Natural killer cell treated with Interleukin-12 subunit alpha and Interleukin-12 subunit beta and Interleukin-15 and Interleukin-18, amount 100 ng/mL, for 72 hours (primary cell): ENCODE results near the gene CD6. TPM values are rescaled to one million over a fixed set of nuclear protein-coding genes. Genes with fewer than 3 reads are reported as not detected.
A peak's percentile ranks its signal among the peaks of the same experiment; 100 is the strongest.
"Not testable (repeated sequence)": the region's sequence is repeated elsewhere in the genome, so short reads cannot be mapped to it uniquely, and the experiment has no call there.

Experiments
- ATAC-seq, 2 donors: fragments of 150-1000 bp; cut with Tn5 transposase in 1 of 2; sonication (Bioruptor Pico), chemical (Tn5 transposase) in 1 of 2; 2 replicates each; pipeline ENCODE4 v1.10.0; 2021
- DNase-seq: peaks from one replicate; pipeline ENCODE4 v3.0.0; 2022; ENCODE audit warnings: low spot score
- H3K27ac Mint-ChIP-seq, 2 donors: 1 replicate in 1 of 2; 2 replicates in 1 of 2; pipeline ENCODE4 v1.8.0; 2022; ENCODE audit warnings: mixed read lengths in 2 of 2, mild to moderate bottlenecking in 1 of 2, moderate library complexity in 1 of 2
- H3K27me3 Mint-ChIP-seq, 2 donors: 1 replicate in 1 of 2; 2 replicates in 1 of 2; pipeline ENCODE4 v1.8.0; 2022; ENCODE audit warnings: mixed read lengths in 2 of 2
- H3K36me3 Mint-ChIP-seq: one replicate; pipeline ENCODE4 v1.8.0; 2022; ENCODE audit warnings: mixed read lengths
- H3K4me1 Mint-ChIP-seq, 2 donors: 1 replicate in 1 of 2; 2 replicates in 1 of 2; pipeline ENCODE4 v1.8.0; 2022; ENCODE audit warnings: low read depth in 2 of 2, mixed read lengths in 2 of 2, mild to moderate bottlenecking in 1 of 2
- H3K4me3 Mint-ChIP-seq: one replicate; pipeline ENCODE4 v1.8.0; 2022; ENCODE audit warnings: mixed read lengths
- H3K9me3 Mint-ChIP-seq: 2 replicates; pipeline ENCODE4 v1.8.0; 2022; ENCODE audit warnings: mixed read lengths
- total RNA-seq, 2 donors: library from RNA; stranded (reverse); gene quantifications; one replicate each; pipeline ENCODE4 v1.2.3, GENCODE V29; 2022

Gene CD6
- total RNA-seq, 2 donors from 2014 or later: 5.9 to 44.0 TPM

- peaks cover 38 to 40% of the 10 kb centered on the region in 2 donors for H3K4me1 Mint-ChIP-seq
- ATAC-seq (peak in 1 of 2 donors; percentile 39), DNase-seq (no peak)
These were observed 926 bp downstream of the CD6 start for GRCh38 chr11:60972182-60973030.

GRCh38 chr11:60973699-60974098, 2.2 kb downstream of the CD6 start:
- ATAC-seq: no peak
- no peak for DNase-seq
- H3K4me3 Mint-ChIP-seq: peak overlapping the region; percentile 84
- peaks cover 46 to 51% of the 10 kb centered on the region in 2 donors for H3K4me1 Mint-ChIP-seq
- H3K27ac Mint-ChIP-seq: peak overlapping the region; percentile 39 to 54
- H3K27me3 Mint-ChIP-seq: peaks cover 5 to 7% of the 10 kb centered on the region in 2 donors
- H3K9me3 Mint-ChIP-seq: no peaks in the 10 kb centered on the region
- no peaks in the 10 kb centered on the region for H3K36me3 Mint-ChIP-seq

More at GRCh38 chr11:60972182-60973030, 926 bp downstream of the CD6 start:
- Mint-ChIP-seq H3K4me3 (peak overlapping the region; percentile 84), H3K9me3 (no peaks in the 10 kb centered on the region), H3K27ac (peak overlapping the region; percentile 39 to 54), H3K36me3 (no peaks in the 10 kb centered on the region), H3K27me3 (peaks cover 10% of the 10 kb centered on the region in 2 donors)

- Mint-ChIP-seq H3K27ac (peak overlapping the region; percentile 39 to 54), H3K4me1 (peaks cover 52 to 57% of the 10 kb centered on the region in 2 donors), H3K4me3 (peak overlapping the region; percentile 84)
- DNase-seq, H3K27me3 Mint-ChIP-seq, H3K9me3 Mint-ChIP-seq, ATAC-seq, H3K36me3 Mint-ChIP-seq: not testable (repeated sequence)
These were observed 2.8 kb downstream of the CD6 start for GRCh38 chr11:60974316-60974715.

GRCh38 chr11:60974726-60975125, 3.2 kb downstream of the CD6 start:
- Mint-ChIP-seq H3K9me3 (no peaks in the 10 kb centered on the region), H3K27ac (peak overlapping the region; percentile 39 to 54), H3K4me1 (peaks cover 52 to 57% of the 10 kb centered on the region in 2 donors), H3K27me3 (peaks cover 0 to 2% of the 10 kb centered on the region in 2 donors), H3K36me3 (no peaks in the 10 kb centered on the region), H3K4me3 (peak overlapping the region; percentile 84)
- ATAC-seq (no peak), DNase-seq (no peak)

- H3K27me3 Mint-ChIP-seq: no peaks in the 10 kb centered on the region
- H3K4me1 Mint-ChIP-seq: peaks cover 34 to 40% of the 10 kb centered on the region in 2 donors
- no peaks in the 10 kb centered on the region for H3K36me3 Mint-ChIP-seq
- H3K27ac Mint-ChIP-seq: peak overlapping the region; percentile 76 to 87
- no peaks in the 10 kb centered on the region for H3K9me3 Mint-ChIP-seq
- DNase-seq: no peak
- peak overlapping the region; percentile 72 for H3K4me3 Mint-ChIP-seq
- ATAC-seq: no peak
These were observed 5.7 kb downstream of the CD6 start for GRCh38 chr11:60977224-60977623.

GRCh38 chr11:60977836-60978235, 6.4 kb downstream of the CD6 start:
- Mint-ChIP-seq H3K36me3 (no peaks in the 10 kb centered on the region), H3K27ac (peak overlapping the region; percentile 76 to 87), H3K4me3 (peak overlapping the region; percentile 72), H3K4me1 (peaks cover 29 to 40% of the 10 kb centered on the region in 2 donors), H3K27me3 (no peaks in the 10 kb centered on the region), H3K9me3 (no peaks in the 10 kb centered on the region)
- DNase-seq (no peak), ATAC-seq (no peak)

- Mint-ChIP-seq H3K36me3 (no peaks in the 10 kb centered on the region), H3K4me1 (peaks cover 25 to 42% of the 10 kb centered on the region in 2 donors), H3K4me3 (peak overlapping the region; percentile 72), H3K27ac (peak overlapping the region; percentile 76 to 82), H3K9me3 (no peaks in the 10 kb centered on the region), H3K27me3 (no peaks in the 10 kb centered on the region)
- peak; percentile 91 to 95 for ATAC-seq
- DNase-seq: peak; percentile 82
These were observed 7.3 kb downstream of the CD6 start for GRCh38 chr11:60978546-60979380.

GRCh38 chr11:60981515-60981914, 10.0 kb downstream of the CD6 start:
- Mint-ChIP-seq H3K27me3 (no peaks in the 10 kb centered on the region), H3K4me3 (no peak overlapping the region), H3K4me1 (peaks cover 30 to 50% of the 10 kb centered on the region in 2 donors), H3K36me3 (no peaks in the 10 kb centered on the region), H3K9me3 (no peaks in the 10 kb centered on the region), H3K27ac (peak overlapping the region in 1 of 2 donors; percentile 29)
- ATAC-seq (no peak), DNase-seq (no peak)

GRCh38 chr11:60982184-60982583, 10.7 kb downstream of the CD6 start:
- H3K36me3 Mint-ChIP-seq: no peaks in the 10 kb centered on the region
- peak overlapping the region in 1 of 2 donors; percentile 29 for H3K27ac Mint-ChIP-seq
- H3K27me3 Mint-ChIP-seq: no peaks in the 10 kb centered on the region
- DNase-seq (peak; percentile 5), ATAC-seq (no peak)
- H3K9me3 Mint-ChIP-seq: no peaks in the 10 kb centered on the region
- H3K4me3 Mint-ChIP-seq: no peak overlapping the region
- H3K4me1 Mint-ChIP-seq: peaks cover 27 to 48% of the 10 kb centered on the region in 2 donors

- H3K9me3 Mint-ChIP-seq: no peaks in the 10 kb centered on the region
- DNase-seq: peak; percentile 15
- H3K4me3 Mint-ChIP-seq: peak overlapping the region; percentile 14
- ATAC-seq: no peak
- no peaks in the 10 kb centered on the region for H3K36me3 Mint-ChIP-seq
- H3K4me1 Mint-ChIP-seq: peaks cover 24 to 37% of the 10 kb centered on the region in 2 donors
- H3K27me3 Mint-ChIP-seq: no peaks in the 10 kb centered on the region
- H3K27ac Mint-ChIP-seq: peak overlapping the region; percentile 22 to 29
These were observed 12.7 kb downstream of the CD6 start for GRCh38 chr11:60984149-60984548.

GRCh38 chr11:60984636-60985035, 13.2 kb downstream of the CD6 start:
- ATAC-seq (no peak), DNase-seq (no peak)
- Mint-ChIP-seq H3K27ac (peak overlapping the region; percentile 22 to 29), H3K4me3 (peak overlapping the region; percentile 14), H3K27me3 (no peaks in the 10 kb centered on the region), H3K36me3 (no peaks in the 10 kb centered on the region), H3K9me3 (no peaks in the 10 kb centered on the region), H3K4me1 (peaks cover 23 to 35% of the 10 kb centered on the region in 2 donors)

GRCh38 chr11:60985501-60985900, 14.0 kb downstream of the CD6 start:
- Mint-ChIP-seq H3K9me3 (no peaks in the 10 kb centered on the region), H3K4me1 (peaks cover 21 to 35% of the 10 kb centered on the region in 2 donors), H3K27me3 (no peaks in the 10 kb centered on the region), H3K4me3 (peak overlapping the region; percentile 55), H3K27ac (peak overlapping the region; percentile 73 to 83), H3K36me3 (no peaks in the 10 kb centered on the region)
- DNase-seq: no peak
- no peak for ATAC-seq

- Mint-ChIP-seq H3K27me3 (no peaks in the 10 kb centered on the region), H3K4me1 (peaks cover 21 to 35% of the 10 kb centered on the region in 2 donors), H3K4me3 (peak overlapping the region; percentile 55), H3K36me3 (no peaks in the 10 kb centered on the region), H3K27ac (peak overlapping the region; percentile 73 to 83), H3K9me3 (no peaks in the 10 kb centered on the region)
- ATAC-seq (peak; percentile 81 to 83), DNase-seq (peak; percentile 62)
These were observed 14.8 kb downstream of the CD6 start for GRCh38 chr11:60985991-60986915.
